ENCODE results near the gene TBCB.
A peak's percentile ranks its signal among the peaks of the same experiment; 100 is the strongest.

TBCB gene

GRCh38 chr19:36140304-36141038 is 25.2 kb downstream of the TBCB start:
- Histone ChIP-seq H3K4me2 (ENCODE audit: low read length) (peak overlapping the region; percentile 100), H3K36me3 (ENCODE audit: insufficient read depth, low read length) (peaks cover 39% of the 10 kb centered on the region), H3K4me3 (ENCODE audit: low read length) (peak overlapping the region; percentile 100), H3K9me3 (replicated peaks; ENCODE audit: low read length) (no peaks in the 10 kb centered on the region), H3K4me1 (ENCODE audit: control insufficient read depth, insufficient read depth, low read length) (peaks cover 33% of the 10 kb centered on the region), H3K27me3 (ENCODE audit: control insufficient read depth, insufficient read depth, low read length) (no peaks in the 10 kb centered on the region), H3K9ac (ENCODE audit: low read depth, low read length) (peak overlapping the region; percentile 100)

GRCh38 chr19:36141039-36141927 is 26.0 kb downstream of the TBCB start:
- Histone ChIP-seq H3K9ac (ENCODE audit: low read depth, low read length) (peak overlapping the region; percentile 100), H3K4me3 (ENCODE audit: low read length) (peak overlapping the region; percentile 100), H3K4me1 (ENCODE audit: control insufficient read depth, insufficient read depth, low read length) (peaks cover 28% of the 10 kb centered on the region), H3K27me3 (ENCODE audit: control insufficient read depth, insufficient read depth, low read length) (no peaks in the 10 kb centered on the region), H3K4me2 (ENCODE audit: low read length) (peak overlapping the region; percentile 100), H3K36me3 (ENCODE audit: insufficient read depth, low read length) (peaks cover 47% of the 10 kb centered on the region), H3K9me3 (replicated peaks; ENCODE audit: low read length) (no peaks in the 10 kb centered on the region)

GRCh38 chr19:36142046-36142445 is 26.8 kb downstream of the TBCB start:
- H3K36me3 ChIP-seq (ENCODE audit: insufficient read depth, low read length) = peaks cover 54% of the 10 kb centered on the region
- H3K9ac ChIP-seq (ENCODE audit: low read depth, low read length) = no peak overlapping the region
- peak overlapping the region; percentile 76 for H3K4me2 ChIP-seq (ENCODE audit: low read length)
- no peaks in the 10 kb centered on the region for H3K9me3 ChIP-seq (replicated peaks; ENCODE audit: low read length)
- H3K4me1 ChIP-seq (ENCODE audit: control insufficient read depth, insufficient read depth, low read length) = peaks cover 20% of the 10 kb centered on the region
- H3K27me3 ChIP-seq (ENCODE audit: control insufficient read depth, insufficient read depth, low read length) = no peaks in the 10 kb centered on the region
- peak overlapping the region; percentile 67 for H3K4me3 ChIP-seq (ENCODE audit: low read length)

- Histone ChIP-seq H3K9ac (ENCODE audit: low read depth, low read length) (no peak overlapping the region), H3K4me2 (ENCODE audit: low read length) (no peak overlapping the region), H3K4me3 (ENCODE audit: low read length) (no peak overlapping the region), H3K4me1 (ENCODE audit: control insufficient read depth, insufficient read depth, low read length) (peaks cover 16% of the 10 kb centered on the region), H3K9me3 (replicated peaks; ENCODE audit: low read length) (no peaks in the 10 kb centered on the region), H3K36me3 (ENCODE audit: insufficient read depth, low read length) (peaks cover 58% of the 10 kb centered on the region), H3K27me3 (ENCODE audit: control insufficient read depth, insufficient read depth, low read length) (no peaks in the 10 kb centered on the region)
These were observed 27.2 kb downstream of the TBCB start for GRCh38 chr19:36142496-36142895.

- Histone ChIP-seq H3K4me1 (ENCODE audit: control insufficient read depth, insufficient read depth, low read length) (peaks cover 9% of the 10 kb centered on the region), H3K4me2 (ENCODE audit: low read length) (no peak overlapping the region), H3K36me3 (ENCODE audit: insufficient read depth, low read length) (peaks cover 75% of the 10 kb centered on the region), H3K9ac (ENCODE audit: low read depth, low read length) (no peak overlapping the region), H3K9me3 (replicated peaks; ENCODE audit: low read length) (no peaks in the 10 kb centered on the region), H3K4me3 (ENCODE audit: low read length) (no peak overlapping the region), H3K27me3 (ENCODE audit: control insufficient read depth, insufficient read depth, low read length) (no peaks in the 10 kb centered on the region)
These were observed 29.4 kb downstream of the TBCB start for GRCh38 chr19:36144624-36145023.

- peaks cover 34% of the 10 kb centered on the region for H3K4me1 ChIP-seq (ENCODE audit: control insufficient read depth, insufficient read depth, low read length)
- H3K27me3 ChIP-seq (ENCODE audit: control insufficient read depth, insufficient read depth, low read length) = no peaks in the 10 kb centered on the region
- H3K36me3 ChIP-seq (ENCODE audit: insufficient read depth, low read length) = peaks cover 64% of the 10 kb centered on the region
- no peak overlapping the region for H3K9ac ChIP-seq (ENCODE audit: low read depth, low read length)
- H3K9me3 ChIP-seq (replicated peaks; ENCODE audit: low read length) = no peaks in the 10 kb centered on the region
- H3K4me2 ChIP-seq (ENCODE audit: low read length) = no peak overlapping the region
- H3K4me3 ChIP-seq (ENCODE audit: low read length) = no peak overlapping the region
These were observed 34.6 kb downstream of the TBCB start for GRCh38 chr19:36149673-36150406.

- peaks cover 34% of the 10 kb centered on the region for H3K4me1 ChIP-seq (ENCODE audit: control insufficient read depth, insufficient read depth, low read length)
- no peak overlapping the region for H3K4me3 ChIP-seq (ENCODE audit: low read length)
- H3K27me3 ChIP-seq (ENCODE audit: control insufficient read depth, insufficient read depth, low read length) = no peaks in the 10 kb centered on the region
- no peak overlapping the region for H3K4me2 ChIP-seq (ENCODE audit: low read length)
- peak overlapping the region; percentile 81 for H3K9ac ChIP-seq (ENCODE audit: low read depth, low read length)
- no peaks in the 10 kb centered on the region for H3K9me3 ChIP-seq (replicated peaks; ENCODE audit: low read length)
- peaks cover 57% of the 10 kb centered on the region for H3K36me3 ChIP-seq (ENCODE audit: insufficient read depth, low read length)
These were observed 35.3 kb downstream of the TBCB start for GRCh38 chr19:36150586-36150985.

- Histone ChIP-seq H3K9me3 (replicated peaks; ENCODE audit: low read length) (no peaks in the 10 kb centered on the region), H3K36me3 (ENCODE audit: insufficient read depth, low read length) (peaks cover 49% of the 10 kb centered on the region), H3K4me2 (ENCODE audit: low read length) (peak overlapping the region; percentile 76), H3K4me3 (ENCODE audit: low read length) (peak overlapping the region; percentile 66), H3K9ac (ENCODE audit: low read depth, low read length) (peak overlapping the region; percentile 81), H3K4me1 (ENCODE audit: control insufficient read depth, insufficient read depth, low read length) (peaks cover 34% of the 10 kb centered on the region), H3K27me3 (ENCODE audit: control insufficient read depth, insufficient read depth, low read length) (no peaks in the 10 kb centered on the region)
These were observed 36.1 kb downstream of the TBCB start for GRCh38 chr19:36151144-36152018.

- Histone ChIP-seq H3K9ac (ENCODE audit: low read depth, low read length) (peak overlapping the region; percentile 81), H3K36me3 (ENCODE audit: insufficient read depth, low read length) (peaks cover 43% of the 10 kb centered on the region), H3K27me3 (ENCODE audit: control insufficient read depth, insufficient read depth, low read length) (no peaks in the 10 kb centered on the region), H3K4me2 (ENCODE audit: low read length) (peak overlapping the region; percentile 76), H3K9me3 (replicated peaks; ENCODE audit: low read length) (no peaks in the 10 kb centered on the region), H3K4me1 (ENCODE audit: control insufficient read depth, insufficient read depth, low read length) (peaks cover 34% of the 10 kb centered on the region), H3K4me3 (ENCODE audit: low read length) (peak overlapping the region; percentile 66)
These were observed 36.7 kb downstream of the TBCB start for GRCh38 chr19:36152019-36152351.

- H3K36me3 ChIP-seq (ENCODE audit: insufficient read depth, low read length) = peaks cover 39% of the 10 kb centered on the region
- H3K4me2 ChIP-seq (ENCODE audit: low read length) = peak within 1 kb of the TSS; percentile 76
- no peaks in the 10 kb centered on the region for H3K9me3 ChIP-seq (replicated peaks; ENCODE audit: low read length)
- H3K9ac ChIP-seq (ENCODE audit: low read depth, low read length) = peak within 1 kb of the TSS; percentile 81
- peaks cover 34% of the 10 kb centered on the region for H3K4me1 ChIP-seq (ENCODE audit: control insufficient read depth, insufficient read depth, low read length)
- no peaks in the 10 kb centered on the region for H3K27me3 ChIP-seq (ENCODE audit: control insufficient read depth, insufficient read depth, low read length)
- H3K4me3 ChIP-seq (ENCODE audit: low read length) = peak within 1 kb of the TSS; percentile 66
These were observed 37.3 kb downstream of the TBCB start, which contains the start of gene COX7A1 for GRCh38 chr19:36152352-36153091. Gene COX7A1 (minus strand): TSS chr19:36152447. CDS start chr19:36152407, 40 bp downstream.
